ENCODE measurements around the gene HEBP1.

The HEBP1 gene

GRCh38 chr12:13024531-13024916 lies 24.5 kb upstream of the HEBP1 start:
- no peak overlapping the region for H3K4me3 ChIP-seq (replicated peaks in 1 of 2; ENCODE audit: low read depth in 2 of 2, low read length in 2 of 2)
- TF ChIP-seq, protein P1, sequence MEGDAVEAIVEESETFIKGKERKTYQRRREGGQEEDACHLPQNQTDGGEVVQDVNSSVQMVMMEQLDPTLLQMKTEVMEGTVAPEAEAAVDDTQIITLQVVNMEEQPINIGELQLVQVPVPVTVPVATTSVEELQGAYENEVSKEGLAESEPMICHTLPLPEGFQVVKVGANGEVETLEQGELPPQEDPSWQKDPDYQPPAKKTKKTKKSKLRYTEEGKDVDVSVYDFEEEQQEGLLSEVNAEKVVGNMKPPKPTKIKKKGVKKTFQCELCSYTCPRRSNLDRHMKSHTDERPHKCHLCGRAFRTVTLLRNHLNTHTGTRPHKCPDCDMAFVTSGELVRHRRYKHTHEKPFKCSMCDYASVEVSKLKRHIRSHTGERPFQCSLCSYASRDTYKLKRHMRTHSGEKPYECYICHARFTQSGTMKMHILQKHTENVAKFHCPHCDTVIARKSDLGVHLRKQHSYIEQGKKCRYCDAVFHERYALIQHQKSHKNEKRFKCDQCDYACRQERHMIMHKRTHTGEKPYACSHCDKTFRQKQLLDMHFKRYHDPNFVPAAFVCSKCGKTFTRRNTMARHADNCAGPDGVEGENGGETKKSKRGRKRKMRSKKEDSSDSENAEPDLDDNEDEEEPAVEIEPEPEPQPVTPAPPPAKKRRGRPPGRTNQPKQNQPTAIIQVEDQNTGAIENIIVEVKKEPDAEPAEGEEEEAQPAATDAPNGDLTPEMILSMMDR (IDR thresholded peaks at IDR 0.05; ENCODE audit: low read depth, low read length), result no peak
- DNase-seq (ENCODE audit: low read depth in 2 of 2), result peak in 1 of 2 donors; percentile 20

DNA sequence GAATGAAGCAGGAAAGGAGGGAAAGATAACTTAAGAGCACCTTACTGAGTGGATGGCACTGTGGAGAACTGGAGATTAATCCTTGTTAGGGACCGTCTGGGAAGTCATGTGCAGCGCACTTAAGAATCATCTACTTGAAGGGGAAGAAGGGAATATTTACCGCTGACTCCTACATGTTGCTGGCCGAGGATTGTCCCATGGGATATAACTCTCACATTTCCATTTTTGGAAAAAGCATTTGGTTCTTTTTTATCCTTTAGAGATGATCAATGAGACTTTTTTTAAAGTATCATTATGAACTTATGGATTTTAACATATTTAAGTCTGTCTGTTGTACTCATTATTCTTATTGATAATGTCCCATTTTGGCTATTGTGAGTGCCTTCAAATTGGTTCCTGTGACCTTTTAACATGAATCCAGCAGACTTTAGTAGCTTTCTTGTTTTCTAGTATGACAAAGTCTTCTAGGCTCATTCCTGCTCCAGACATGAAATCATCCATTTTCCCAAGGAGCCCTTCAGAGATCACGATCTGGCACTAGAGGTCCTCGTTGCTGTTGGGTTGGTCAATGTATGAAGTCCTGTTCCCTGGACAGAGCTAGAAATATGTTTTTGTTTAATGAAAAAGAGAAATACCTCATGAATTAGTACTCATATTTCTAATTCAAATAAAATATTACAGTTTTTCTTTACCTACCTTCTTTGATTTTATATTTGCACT lies 23.9 kb upstream of the HEBP1 start:
- TF ChIP-seq, protein P1 (IDR thresholded peaks at IDR 0.05; ENCODE audit: low read depth, low read length), result peak; percentile 47
- DNase-seq (ENCODE audit: low read depth in 2 of 2), result peak; percentile 79 to 86

DNA sequence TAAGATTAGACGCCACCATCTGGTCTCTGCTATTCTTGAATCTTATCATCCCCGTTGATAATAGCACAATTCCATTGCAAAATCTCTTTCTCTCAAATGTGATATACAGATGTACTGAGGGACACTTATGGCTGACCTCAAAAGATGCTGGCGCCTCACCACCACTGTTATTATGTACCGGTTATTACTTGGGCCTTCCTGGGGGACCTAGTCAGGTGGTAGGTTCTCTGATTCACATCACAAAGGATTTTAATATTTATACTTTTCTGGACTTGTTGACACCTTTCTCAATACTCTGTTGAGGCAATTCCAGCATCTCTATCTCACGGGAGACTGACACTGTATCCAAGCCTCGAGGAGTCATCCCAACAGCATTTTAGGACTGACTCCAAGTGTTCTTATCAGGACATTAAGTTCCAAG lies 22.8 kb upstream of the HEBP1 start:
- DNase-seq (ENCODE audit: low read depth in 2 of 2), result peak; percentile 15 to 73
- TF ChIP-seq, protein P1 (IDR thresholded peaks at IDR 0.05; ENCODE audit: low read depth, low read length), result no peak
- H3K4me3 ChIP-seq (replicated peaks in 1 of 2; ENCODE audit: low read depth in 2 of 2, low read length in 2 of 2), result no peak overlapping the region

More for the DNA sequence above, 23.9 kb upstream of the HEBP1 start:
- H3K4me3 ChIP-seq (replicated peaks in 1 of 2; ENCODE audit: low read depth in 2 of 2, low read length in 2 of 2), result no peak overlapping the region

GRCh38 chr12:13011098-13011497 lies 11.0 kb upstream of the HEBP1 start:
- no peak for DNase-seq (ENCODE audit: low read depth in 2 of 2)
- H3K4me3 ChIP-seq (replicated peaks in 1 of 2; ENCODE audit: low read depth in 2 of 2, low read length in 2 of 2), result no peak overlapping the region
- TF ChIP-seq, protein P1 (IDR thresholded peaks at IDR 0.05; ENCODE audit: low read depth, low read length), result no peak

DNA sequence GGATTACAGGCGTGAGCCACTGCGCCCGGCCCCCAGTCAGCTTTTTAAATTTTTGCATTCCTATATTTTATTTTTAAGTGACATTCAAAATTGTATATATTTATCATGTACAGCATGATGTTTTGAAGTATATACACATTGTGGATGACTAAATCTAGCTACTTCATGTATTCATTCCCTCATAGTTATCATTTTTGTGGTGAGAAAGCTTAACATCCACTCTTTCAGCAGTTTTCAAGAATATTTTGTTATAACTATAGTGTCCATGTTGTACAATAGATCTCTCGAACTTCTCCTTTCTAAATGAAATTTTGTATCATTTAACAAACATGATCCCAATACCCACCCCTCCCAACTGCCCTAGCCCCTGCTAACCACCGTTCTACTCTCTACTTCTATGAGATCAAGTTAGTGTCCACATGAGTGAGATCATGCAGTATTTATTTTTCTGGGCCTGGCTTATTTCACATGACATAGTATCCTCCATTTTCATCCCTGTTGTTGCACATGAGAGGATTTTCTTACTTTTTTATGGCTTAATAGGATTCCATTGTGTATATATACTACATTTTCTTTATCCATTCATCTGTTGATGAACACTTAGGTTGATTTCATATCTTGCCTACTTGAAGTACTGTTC lies 8.8 kb upstream of the HEBP1 start:
- H3K4me3 ChIP-seq (replicated peaks in 1 of 2; ENCODE audit: low read depth in 2 of 2, low read length in 2 of 2), result no peak overlapping the region
- DNase-seq (ENCODE audit: low read depth in 2 of 2), result no peak
- TF ChIP-seq, protein P1 (IDR thresholded peaks at IDR 0.05; ENCODE audit: low read depth, low read length), result no peak

GRCh38 chr12:13007496-13008233 lies 7.6 kb upstream of the HEBP1 start:
- no peak overlapping the region for H3K4me3 ChIP-seq (replicated peaks in 1 of 2; ENCODE audit: low read depth in 2 of 2, low read length in 2 of 2)
- no peak for DNase-seq (ENCODE audit: low read depth in 2 of 2)
- TF ChIP-seq, protein P1 (IDR thresholded peaks at IDR 0.05; ENCODE audit: low read depth, low read length), result no peak

Measured in cardiac fibroblast (primary cell).